Hematopoietic multipotent progenitor cell treated with erythropoietin and hydrocortisone succinate and interleukin-3 and kit ligand, for 6 days (in vitro differentiated cells): ENCODE measurements around the gene KNG1.
"Not testable (repeated sequence)": the region's sequence is repeated elsewhere in the genome, so short reads cannot be mapped to it uniquely, and the experiment has no call there.

Experiments used
- DNase-seq: peaks from one replicate; pipeline ENCODE4 v3.0.0-alpha.2; 2015

KNG1 gene

DNA sequence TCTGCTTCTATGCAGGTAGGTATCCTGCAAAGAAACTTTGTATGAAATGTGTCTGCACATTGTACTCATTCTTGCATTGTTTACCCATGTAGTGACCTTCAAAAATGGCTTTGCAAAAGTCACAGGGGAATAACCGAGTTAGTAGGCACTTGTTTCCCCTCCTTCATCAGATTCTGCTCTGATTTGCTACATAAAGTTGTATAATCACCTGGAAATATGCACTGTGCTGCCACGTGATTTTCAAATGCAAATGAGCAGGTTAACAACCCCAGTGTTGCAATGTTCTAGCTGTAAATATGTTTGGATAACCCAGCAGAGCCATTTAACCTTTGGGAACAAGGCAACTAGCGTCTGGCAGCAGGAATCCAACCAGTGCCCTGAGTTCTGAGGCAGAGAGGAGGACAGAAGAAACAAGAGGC, at the start of gene KNG1:
Gene KNG1, plus strand, starts transcription at position 321 of the 419 bp plus-strand sequence. CDS start 184 bp downstream, outside the sequence.
- DNase-seq = no peak

DNA sequence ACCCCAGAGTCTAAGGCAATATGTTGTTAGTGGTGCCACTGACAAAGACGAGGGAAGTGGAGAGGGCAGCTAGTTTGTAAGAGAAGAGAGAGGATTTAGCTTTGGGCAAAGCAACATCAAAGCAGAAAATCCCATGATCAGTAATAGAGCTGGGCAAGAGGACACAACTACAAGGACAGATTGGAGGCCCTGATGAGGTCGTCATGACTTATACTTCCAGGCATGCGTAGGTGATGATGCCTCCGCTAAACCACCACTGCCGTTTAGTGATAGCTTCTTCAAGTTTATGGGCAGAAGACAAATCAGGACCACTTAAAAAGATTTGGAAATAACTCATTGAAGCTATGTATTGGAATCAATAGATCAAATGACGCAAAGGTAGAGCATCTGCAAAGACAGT, 48.7 kb upstream of the KNG1 start:
- DNase-seq = no peak

DNA sequence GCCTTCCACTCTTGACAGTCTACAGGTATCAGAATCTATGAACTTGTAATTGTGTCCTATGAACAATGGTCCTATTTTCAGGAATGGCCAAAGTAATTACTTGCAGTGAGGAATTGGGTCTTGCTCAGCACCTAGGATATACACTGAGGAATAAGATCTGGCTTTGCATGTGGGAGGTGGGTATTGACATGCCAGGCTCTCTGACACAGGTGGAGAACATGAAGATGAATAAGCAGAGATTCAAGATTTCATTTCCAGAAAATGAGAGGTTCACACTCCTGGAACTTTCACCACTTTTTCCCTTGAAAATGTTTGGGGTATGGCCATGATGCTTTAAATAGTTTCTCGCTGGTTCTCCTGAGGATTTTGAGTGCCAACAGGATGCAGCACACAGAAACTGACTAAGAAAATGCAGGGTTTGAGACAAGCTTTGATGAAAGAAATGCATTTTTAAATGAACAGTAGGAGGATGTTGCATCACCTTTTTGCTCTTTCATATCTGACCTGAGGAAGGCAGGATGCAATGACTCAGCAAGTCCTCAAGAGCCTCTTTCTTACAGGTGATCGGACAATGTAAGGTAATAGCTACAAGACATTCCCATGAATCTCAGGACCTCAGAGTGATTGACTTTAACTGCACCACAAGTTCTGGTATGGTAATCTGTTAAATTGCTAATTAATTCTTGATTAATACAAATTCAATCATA, 47.6 kb upstream of the KNG1 start:
- DNase-seq = no peak

DNA sequence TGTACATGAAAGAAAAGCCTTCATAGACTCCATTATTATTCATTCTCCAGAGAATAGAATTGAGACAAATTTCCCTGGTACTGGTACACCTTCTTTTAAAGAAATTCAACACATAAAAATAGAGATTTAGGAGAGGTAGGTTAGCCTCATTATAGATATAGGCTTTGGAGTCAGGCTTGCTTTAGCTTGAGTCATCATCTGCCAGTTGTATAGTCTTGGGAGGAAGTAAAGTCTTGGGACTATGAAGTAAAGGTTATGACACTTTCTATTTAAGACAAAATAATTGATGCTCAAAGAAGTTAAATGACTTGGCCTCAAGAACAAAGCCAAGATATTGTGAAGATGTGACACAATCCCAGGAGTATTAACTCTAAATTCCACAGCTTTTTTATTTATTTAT, 47.0 kb upstream of the KNG1 start:
- DNase-seq = no peak

DNA sequence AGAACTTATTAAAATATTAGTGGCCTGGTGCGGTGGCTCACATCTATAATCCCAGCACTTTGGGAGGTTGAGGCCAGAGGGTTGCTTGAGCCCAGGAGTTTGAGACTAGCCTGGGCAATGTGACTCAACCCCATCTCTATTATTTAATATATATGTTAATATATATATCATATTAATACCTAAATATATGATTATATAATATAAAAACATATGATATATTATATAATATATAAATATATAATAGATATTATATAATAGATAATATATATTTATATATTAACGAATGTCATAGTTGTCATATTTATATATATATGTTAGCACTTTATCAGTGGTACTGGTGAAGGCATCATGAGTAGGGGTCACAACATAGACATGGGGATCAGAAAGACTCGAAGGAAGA, 46.1 kb upstream of the KNG1 start:
- no peak for DNase-seq

DNA sequence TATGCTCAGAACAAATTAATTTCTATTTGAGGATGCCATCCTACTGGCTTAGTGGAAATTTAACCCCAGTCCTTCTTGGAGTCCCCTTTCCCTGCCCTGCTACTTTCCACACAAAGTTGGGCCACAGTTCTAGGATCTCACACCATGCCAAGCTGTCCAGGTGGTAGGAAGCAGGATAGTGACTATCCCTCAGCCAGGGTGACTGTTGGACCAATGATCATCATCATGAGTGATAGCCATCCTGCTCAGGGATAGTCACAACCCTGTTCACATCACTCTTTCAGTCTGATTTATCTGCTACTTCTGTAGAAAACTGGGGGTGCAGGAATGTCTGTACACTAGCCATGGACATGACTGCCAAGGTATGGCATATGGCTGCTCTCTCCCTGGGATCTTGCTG, 38.6 kb upstream of the KNG1 start:
- no peak for DNase-seq

DNA sequence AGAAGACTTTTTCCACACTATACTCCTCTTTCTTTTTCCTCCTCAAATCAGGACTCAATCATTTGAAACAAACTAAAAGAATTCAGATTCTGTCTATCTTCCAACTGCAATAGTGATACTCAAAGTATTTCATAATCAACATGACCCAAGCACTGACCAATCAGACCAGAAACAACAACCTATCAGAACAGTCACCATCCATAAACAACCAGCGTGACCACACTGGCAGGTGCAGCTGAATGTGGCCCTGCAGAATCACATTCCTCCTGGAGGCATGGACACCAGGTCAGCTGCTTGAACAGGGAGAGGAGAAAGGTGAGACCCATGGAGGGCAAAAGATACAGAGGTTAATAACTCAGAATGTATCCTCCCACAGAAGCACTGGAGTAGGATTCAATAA, 38.0 kb upstream of the KNG1 start:
- no peak for DNase-seq

DNA sequence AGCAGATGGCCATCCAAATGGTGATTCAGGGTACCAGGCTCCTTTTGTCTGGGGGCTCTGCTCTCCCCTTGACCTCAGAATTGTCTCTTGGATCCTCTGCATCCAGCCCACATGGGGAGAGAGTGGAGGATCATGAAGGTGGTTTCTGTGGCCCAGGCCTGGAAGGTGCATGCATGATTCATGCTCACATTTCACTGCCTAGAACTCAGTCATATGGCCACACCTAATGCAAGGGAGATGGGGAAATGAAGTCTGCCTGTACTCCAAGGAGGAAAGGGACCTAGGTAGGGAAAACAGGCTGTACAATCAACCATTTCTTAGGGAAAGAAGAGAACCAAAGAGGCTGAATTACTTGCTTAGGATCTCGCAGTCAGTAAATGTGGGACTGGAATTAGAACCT, 36.3 kb upstream of the KNG1 start:
- DNase-seq = no peak

DNA sequence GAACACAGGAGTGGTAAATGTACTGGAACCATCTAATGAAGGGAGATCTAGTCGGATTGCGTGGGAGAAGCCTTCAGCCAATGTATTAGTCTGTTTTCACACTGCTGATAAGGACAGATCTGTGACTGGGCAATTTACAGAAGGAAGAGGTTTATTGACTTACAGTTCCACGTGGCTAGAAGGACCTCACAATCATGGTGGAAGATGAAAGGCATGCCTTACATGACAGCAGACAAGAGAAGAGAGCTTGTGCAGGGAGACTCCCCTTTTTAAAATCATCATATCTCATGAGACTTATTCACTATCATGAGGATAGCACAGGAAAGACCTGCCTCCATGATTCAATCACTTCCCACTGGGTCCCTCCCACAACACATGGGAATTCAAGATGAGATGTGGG, 34.3 kb upstream of the KNG1 start:
- DNase-seq = no peak

DNA sequence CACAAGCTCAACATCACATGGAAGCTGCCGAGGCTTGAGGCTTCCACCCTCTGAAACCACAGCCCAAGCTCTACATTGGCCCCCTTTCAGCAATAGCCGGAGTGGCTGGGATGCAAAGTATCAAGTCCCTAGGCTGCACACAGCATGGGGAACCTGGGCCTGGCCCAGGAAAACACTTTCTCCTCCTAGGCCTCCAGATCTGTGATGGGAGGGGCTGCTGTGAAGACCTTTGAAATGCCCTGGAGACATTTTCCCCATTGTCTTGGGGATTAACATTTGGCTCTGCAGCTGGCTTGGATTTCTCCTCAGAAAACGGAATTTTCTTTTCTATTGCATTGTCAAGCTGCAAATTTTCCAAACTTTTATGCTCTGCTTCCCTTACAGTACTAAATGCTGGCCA, 33.2 kb upstream of the KNG1 start:
- no peak for DNase-seq

DNA sequence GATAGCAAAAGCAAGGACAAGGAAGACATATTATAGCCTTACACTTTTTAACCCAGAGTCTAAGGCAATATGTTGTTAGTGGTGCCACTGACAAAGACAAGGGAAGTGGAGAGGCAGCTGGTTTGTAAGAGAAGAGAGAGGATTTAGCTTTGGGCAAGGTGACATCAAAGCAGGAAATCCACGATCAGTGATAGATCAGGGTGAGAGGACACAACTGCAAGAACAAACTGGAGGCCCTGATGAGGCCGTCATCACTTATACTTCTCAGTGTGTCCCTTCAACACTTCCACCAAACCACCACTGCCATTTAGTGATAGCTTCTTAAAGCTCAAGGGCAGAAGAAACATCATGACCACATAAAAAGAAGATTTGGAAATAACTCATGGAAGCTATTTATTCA, 30.7 kb upstream of the KNG1 start:
- DNase-seq = not testable (repeated sequence)

DNA sequence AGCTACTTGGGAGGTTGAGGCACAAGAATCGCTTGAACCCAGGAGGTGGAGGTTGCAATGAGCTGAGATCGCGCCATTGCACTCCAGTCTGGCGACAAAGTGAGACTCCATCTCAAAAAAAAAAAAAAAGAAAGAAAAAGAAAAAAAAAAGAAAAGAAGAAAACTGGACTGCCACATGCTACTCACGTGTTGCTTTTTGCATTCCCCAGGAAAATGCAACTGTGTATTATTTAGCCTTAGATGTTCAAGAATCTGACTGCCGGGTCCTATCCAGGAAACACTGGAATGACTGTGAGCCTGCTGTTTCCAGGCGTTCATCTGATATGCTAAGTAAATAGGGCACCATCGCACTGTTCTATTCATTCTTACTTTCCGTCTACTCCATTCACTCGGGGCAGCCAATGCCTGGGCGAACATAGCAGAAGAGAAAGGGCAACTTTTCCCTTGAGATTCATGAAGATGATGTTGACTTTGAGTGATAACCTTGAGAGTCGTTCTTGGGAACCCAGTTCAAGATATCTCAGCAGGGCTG, 30.0 kb upstream of the KNG1 start:
- no peak for DNase-seq

DNA sequence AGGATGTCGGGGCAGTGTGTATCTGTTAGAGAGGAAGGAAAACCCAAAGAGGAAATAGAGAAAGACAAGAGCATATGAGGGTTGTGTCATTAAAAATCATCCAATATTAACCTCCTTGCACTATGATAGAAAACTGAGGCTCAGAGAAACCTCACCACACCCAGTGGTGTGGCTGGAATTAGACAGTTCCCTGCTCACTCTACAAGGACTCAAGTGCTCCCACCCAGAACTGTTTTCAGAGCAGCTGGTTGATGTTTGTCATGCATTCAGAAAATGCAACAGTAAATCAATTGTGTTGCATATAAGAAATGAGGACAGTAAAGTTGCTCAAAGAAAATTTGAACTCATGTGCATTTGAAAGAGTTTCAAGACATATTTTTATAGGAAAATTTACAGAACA, 26.9 kb upstream of the KNG1 start:
- not testable (repeated sequence) for DNase-seq

DNA sequence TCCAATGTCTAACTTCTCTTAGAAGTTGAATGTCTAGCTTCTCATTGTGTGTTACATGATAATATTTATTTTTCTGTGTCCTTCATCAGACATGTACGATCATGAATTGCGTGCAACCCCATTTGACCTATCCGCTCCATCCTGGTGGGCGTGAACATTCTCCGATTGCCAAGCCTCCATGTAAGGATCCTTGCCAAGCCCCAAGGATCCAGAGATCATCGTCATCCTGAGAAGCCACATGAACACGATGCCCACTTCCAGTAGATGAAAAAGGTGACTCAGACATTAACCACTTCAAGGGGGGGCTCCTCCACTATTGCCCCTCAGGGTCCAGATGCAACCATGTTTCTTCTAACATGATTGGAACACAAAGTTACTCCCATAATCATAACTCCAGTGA, 25.5 kb upstream of the KNG1 start:
- DNase-seq = no peak

DNA sequence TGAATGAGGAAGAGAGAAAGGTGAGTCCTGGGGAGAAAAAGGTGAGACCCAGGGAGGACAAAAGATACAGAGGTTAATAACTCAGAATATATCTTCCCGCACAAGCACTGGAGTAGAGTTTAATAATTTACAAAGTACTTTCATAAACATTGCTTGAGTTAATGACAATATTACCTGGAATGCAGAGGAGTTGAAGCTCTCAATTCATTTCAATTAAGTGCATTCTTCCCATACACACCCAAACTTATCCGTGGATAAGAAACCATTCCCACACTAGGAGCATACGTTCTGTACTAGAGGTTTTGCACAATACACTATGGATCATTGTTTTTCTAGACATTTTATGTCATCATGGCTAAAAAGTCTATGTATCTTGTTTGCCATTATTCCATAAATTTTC, 23.3 kb upstream of the KNG1 start:
- DNase-seq = no peak

DNA sequence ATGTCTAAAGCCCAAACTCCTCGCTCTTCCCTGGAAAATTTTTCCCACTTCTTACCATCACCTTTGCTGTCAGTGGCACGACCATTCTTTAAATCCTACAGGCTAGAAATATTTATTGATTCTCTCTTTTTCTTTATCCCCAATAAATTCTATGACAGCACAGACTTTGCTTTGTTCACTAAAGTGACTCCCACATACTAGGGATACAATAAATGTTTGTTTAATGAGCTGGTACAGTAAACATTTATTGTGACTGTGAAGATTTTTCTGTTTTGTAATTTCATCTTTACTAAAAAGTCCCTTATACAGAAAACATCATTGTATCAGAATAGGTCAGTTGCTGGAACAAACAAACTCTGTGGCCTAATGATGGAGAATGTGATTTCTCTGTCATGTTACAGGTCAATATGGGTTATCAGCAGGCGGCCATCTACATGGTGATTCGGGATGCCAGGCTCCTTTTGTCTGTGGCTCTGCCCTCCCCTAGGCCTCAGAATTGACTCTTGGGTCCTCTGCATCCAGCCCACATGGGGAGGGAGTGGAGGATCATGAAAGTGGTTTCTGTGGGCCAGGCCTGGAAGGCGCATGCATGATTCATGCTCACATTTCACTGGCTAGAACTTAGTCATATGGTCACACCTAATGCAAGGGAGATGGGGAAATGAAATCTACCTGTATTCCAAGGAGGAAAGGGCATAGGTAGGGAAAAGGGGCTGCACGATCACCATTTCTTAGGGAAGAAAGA, 22.7 kb upstream of the KNG1 start:
- DNase-seq = no peak

DNA sequence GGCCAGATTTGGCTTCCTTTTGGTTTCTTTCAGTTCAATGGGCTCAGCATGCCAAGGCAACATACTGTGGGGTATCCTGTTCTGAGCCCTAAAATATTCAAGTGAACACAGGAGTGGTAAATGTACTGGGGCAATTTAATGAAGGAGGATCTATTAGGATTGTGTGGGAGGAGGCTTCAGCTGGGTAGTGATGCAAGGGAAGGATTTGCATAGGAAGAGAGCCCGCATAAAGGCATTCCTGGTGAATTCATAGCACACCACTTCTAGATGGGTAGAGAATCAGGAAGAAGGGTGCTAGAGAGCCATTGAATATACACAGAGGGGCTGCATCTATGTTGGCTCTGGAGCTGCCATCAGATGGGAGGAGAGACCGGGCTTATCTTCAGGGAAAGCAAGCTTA, 20.6 kb upstream of the KNG1 start:
- DNase-seq = no peak

DNA sequence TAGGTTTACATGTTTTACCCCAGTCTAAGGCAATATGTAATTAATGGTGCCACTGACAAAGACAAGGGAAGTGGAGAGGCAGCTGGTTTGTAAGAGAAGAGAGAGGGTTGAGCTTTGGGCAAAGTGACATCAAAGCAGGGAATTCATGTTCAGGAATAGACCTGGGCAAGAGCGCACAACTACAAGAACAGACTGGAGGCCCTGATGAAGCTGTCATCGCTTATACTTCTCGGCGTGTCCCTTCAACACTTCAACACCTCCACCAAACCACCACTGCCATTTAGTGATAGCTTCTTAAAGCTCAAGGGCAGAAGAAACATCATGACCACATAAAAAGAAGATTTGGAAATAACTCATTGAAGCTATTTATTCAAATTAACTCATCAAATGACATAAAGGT, 19.6 kb upstream of the KNG1 start:
- no peak for DNase-seq

DNA sequence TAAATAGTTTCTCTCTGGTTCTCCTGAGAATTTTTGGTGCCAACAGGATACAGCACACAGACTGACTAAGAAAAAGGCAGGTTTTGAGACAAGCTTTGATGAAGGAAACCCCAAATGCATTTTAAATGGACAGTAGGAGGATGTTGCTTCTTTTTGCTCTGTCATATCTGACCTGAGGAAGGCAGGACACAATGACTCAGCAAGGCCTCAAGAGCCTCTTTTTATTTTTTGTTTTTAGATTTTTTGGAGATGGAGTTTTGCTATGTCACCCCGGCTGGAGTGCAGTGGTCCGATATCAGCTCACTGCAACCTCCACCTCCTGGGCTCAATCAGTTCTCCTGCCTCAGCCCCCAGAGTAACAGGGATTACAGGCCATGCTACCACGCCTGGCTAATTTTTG, 16.9 kb upstream of the KNG1 start:
- peak; percentile 75 for DNase-seq

DNA sequence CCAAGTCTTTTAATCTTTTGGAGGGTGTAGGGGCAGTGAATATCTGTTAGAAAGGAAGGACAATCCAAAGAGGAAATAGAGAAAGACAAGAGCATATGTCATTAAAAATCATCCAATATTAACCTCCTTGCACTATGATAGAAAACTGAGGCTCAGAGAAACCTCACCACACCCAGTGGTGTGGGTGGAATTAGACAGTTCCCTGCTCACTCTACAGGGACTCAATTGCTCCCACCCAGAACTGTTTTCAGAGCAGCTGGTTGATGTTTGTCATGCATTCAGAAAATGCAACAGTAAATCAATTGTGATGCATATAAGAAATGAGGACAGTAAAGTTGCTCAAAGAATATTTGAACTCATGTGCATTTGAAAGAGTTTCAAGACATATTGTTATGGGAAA, 14.7 kb upstream of the KNG1 start:
- DNase-seq = not testable (repeated sequence)

DNA sequence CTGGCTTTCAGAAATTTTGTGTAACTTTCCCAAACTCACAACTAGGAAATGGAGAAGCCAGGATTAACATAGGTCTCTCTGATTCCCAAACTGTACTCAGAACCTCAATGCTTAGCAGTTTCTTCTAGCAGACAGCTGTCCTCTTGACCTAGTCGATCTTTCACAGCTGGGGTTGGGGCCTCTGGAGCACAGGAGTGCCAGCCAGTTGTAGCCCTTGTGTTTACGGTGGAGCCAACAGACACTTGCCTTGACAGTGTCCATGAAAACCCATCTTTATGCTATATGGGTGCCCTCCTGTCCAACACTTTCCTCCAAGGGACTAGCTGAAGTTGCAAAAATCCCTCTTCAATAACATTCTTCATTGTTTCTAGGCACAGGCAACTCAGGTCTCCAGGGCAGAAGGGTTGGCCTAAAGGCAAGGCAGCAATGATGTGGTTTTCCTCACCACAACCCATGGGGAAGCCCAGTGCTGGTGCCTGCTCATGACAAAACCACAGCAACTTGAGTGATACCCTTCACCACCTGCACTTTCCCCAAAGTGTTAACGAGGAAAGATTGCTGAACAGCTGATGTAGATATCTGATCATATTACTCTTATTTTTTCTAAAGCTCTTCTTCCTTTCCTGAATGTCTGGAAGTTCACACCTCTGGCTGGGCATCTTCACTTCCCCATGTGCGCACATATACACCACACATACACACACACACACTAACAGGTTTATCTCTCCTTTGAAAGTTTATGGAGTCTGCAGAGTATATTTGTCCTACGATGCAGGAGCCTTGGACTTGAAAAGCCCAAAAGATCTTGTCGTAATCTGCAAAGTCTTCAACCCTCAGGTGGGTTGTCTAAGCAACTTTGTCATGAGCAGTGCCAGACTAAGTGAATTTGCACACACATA, 11.0 kb upstream of the KNG1 start:
- DNase-seq = peak; percentile 60

DNA sequence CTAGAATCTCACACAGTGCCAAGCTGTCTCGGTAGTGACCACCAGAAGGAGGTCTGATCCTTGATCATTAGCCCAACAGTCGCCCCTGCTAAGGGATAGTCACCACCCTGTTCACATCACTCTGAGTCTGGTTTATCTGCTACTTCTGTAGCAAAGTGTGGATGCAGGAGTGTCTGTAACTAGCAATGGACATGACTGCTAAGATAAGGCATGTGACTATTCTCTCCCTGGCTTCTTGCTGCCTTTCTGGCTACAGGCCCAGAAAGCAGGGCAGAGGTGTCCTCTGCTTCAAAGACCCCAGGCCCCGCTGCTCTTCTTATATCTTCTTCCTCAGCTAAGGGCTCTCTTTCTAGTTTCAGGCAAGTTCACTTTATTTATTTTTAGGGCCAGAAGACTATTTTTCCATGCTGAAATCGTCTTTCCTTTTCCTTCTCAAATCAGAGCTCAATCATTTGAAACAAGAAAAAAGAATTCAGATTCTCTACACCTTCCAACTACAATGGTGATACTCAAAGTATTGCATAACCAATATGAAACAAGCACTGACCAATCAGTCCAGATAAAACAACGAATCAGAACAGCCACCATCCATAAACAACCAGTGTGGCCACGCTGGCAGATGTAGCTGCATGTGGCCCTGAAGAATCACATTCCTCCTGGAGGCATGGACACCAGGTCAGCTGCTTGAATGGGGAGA, 8.0 kb upstream of the KNG1 start:
- peak; percentile 56 for DNase-seq

DNA sequence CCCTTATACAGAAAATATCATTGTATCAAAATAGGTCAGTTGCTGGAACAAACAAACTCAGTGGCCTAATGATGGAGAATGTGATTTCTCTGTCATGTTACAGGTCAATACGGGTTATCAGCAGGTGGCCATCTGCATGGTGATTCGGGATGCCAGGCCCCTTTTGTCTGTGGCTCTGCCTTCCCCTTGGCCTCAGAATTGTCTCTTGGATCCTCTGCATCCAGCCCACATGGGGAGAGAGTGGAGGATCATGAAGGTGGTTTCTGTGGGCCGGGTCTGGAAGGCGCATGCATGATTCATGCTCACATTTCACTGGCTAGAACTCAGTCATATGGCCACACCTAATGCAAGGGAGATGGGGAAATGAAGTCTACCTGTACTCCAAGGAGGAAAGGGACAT, 6.5 kb upstream of the KNG1 start:
- not testable (repeated sequence) for DNase-seq
